ENCODE results near the gene NUDT1. TPM values are rescaled to one million over a fixed set of nuclear protein-coding genes. Genes with fewer than 3 reads are reported as not detected.

Gene NUDT1
- total RNA-seq, 1 experiment from 2014 or later = 100 TPM

- no peak for ATAC-seq
- POLR2A ChIA-PET = no interaction called here
- no peak for TF ChIP-seq NR1H2 (CRISPR knock-in tag; IDR thresholded peaks at IDR 0.05)
- TF ChIP-seq, protein P1, sequence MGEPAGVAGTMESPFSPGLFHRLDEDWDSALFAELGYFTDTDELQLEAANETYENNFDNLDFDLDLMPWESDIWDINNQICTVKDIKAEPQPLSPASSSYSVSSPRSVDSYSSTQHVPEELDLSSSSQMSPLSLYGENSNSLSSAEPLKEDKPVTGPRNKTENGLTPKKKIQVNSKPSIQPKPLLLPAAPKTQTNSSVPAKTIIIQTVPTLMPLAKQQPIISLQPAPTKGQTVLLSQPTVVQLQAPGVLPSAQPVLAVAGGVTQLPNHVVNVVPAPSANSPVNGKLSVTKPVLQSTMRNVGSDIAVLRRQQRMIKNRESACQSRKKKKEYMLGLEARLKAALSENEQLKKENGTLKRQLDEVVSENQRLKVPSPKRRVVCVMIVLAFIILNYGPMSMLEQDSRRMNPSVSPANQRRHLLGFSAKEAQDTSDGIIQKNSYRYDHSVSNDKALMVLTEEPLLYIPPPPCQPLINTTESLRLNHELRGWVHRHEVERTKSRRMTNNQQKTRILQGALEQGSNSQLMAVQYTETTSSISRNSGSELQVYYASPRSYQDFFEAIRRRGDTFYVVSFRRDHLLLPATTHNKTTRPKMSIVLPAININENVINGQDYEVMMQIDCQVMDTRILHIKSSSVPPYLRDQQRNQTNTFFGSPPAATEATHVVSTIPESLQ (CRISPR knock-in tag; IDR thresholded peaks at IDR 0.05) = no peak
- TF ChIP-seq ZNF138 (CRISPR knock-in tag; conservative IDR thresholded peaks at IDR 0.05) = no peak
- CTCF ChIA-PET = no interaction called here
- Mint-ChIP-seq H3K36me3 (no peaks in the 10 kb centered on the region), H3K4me3 (no peak overlapping the region), H3K4me1 (peaks cover 19% of the 10 kb centered on the region), H3K27ac (peak overlapping the region; percentile 83), H3K9me3 (no peaks in the 10 kb centered on the region), H3K27me3 (ENCODE audit: low read depth) (no peaks in the 10 kb centered on the region)
- DNase-seq (ENCODE audit: low spot score) = no peak
Measured at GRCh38 chr7:2282185-2282751, 40.2 kb downstream of the NUDT1 start.

- Mint-ChIP-seq H3K4me1 (peaks cover 19% of the 10 kb centered on the region), H3K36me3 (no peaks in the 10 kb centered on the region), H3K4me3 (no peak overlapping the region), H3K9me3 (no peaks in the 10 kb centered on the region), H3K27ac (peak overlapping the region; percentile 94), H3K27me3 (ENCODE audit: low read depth) (no peaks in the 10 kb centered on the region)
- ATAC-seq = peak; percentile 62
- TF ChIP-seq NR2C2 (CRISPR knock-in tag; IDR thresholded peaks at IDR 0.05) = no peak
- TF ChIP-seq, protein P2, sequence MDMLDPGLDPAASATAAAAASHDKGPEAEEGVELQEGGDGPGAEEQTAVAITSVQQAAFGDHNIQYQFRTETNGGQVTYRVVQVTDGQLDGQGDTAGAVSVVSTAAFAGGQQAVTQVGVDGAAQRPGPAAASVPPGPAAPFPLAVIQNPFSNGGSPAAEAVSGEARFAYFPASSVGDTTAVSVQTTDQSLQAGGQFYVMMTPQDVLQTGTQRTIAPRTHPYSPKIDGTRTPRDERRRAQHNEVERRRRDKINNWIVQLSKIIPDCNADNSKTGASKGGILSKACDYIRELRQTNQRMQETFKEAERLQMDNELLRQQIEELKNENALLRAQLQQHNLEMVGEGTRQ (CRISPR knock-in tag; IDR thresholded peaks at IDR 0.05) = no peak
- no peak for TF ChIP-seq FOXP1 (CRISPR knock-in tag; IDR thresholded peaks at IDR 0.05; ENCODE audit: borderline replicate concordance)
- no peak for TF ChIP-seq ARID4B (CRISPR knock-in tag; IDR thresholded peaks at IDR 0.05; ENCODE audit: borderline replicate concordance)
- TF ChIP-seq, protein P3, sequence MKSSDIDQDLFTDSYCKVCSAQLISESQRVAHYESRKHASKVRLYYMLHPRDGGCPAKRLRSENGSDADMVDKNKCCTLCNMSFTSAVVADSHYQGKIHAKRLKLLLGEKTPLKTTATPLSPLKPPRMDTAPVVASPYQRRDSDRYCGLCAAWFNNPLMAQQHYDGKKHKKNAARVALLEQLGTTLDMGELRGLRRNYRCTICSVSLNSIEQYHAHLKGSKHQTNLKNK (CRISPR knock-in tag; IDR thresholded peaks at IDR 0.05) = no peak
- no peak for TF ChIP-seq CBFB (CRISPR knock-in tag; IDR thresholded peaks at IDR 0.05; ENCODE audit: low read depth)
- TF ChIP-seq MXD4 (CRISPR knock-in tag; IDR thresholded peaks at IDR 0.05; ENCODE audit: borderline replicate concordance) = no peak
- no peak for TF ChIP-seq FOXP4 (CRISPR knock-in tag; IDR thresholded peaks at IDR 0.05)
- TF ChIP-seq CREB1 (CRISPR knock-in tag; IDR thresholded peaks at IDR 0.05) = no peak
- no peak for TF ChIP-seq KAT7 (CRISPR knock-in tag; IDR thresholded peaks at IDR 0.05; ENCODE audit: borderline replicate concordance)
- TF ChIP-seq ZNF317 (CRISPR knock-in tag; IDR thresholded peaks at IDR 0.05; ENCODE audit: borderline replicate concordance, low read depth) = no peak
- no peak for TF ChIP-seq RORB (CRISPR knock-in tag; IDR thresholded peaks at IDR 0.05)
- no peak for TF ChIP-seq ZNF219 (CRISPR knock-in tag; IDR thresholded peaks at IDR 0.05; ENCODE audit: borderline replicate concordance)
- no peak for TF ChIP-seq ZNF232 (CRISPR knock-in tag; IDR thresholded peaks at IDR 0.05)
- no peak for TF ChIP-seq NFYB (CRISPR knock-in tag; conservative IDR thresholded peaks at IDR 0.05; ENCODE audit: low read depth)
- no peak for TF ChIP-seq ATF1 (CRISPR knock-in tag; IDR thresholded peaks at IDR 0.05)
- no peak for TF ChIP-seq IRF1 (CRISPR knock-in tag; IDR thresholded peaks at IDR 0.05)
- ChIA-PET CTCF (no interaction called here), POLR2A (interaction anchor here (0.5 kb wide), 1 partner anchor 40 kb away, joined by 4 read pairs; no protein-coding TSS in a partner anchor)
- no peak for DNase-seq (ENCODE audit: low spot score)
Measured at GRCh38 chr7:2283074-2283473, 41.0 kb downstream of the NUDT1 start.
